DND-41 (cell line): Measurements from ENCODE around the gene WDR70.

ENCODE experiments used
- EZH2 ChIP-seq: IDR thresholded peaks from 3 replicates; pipeline ENCODE4 v1.6.1; 2012; ENCODE audit warnings: borderline replicate concordance, low read depth, mild to moderate bottlenecking, moderate library complexity, low read length, inconsistent platforms; ENCODE audit not compliant: severe bottlenecking
- TF ChIP-seq, protein P1 (sequence below): IDR thresholded peaks from 2 replicates; pipeline ENCODE4 v1.5.1; 2012; ENCODE audit warnings: borderline replicate concordance, low read length, moderate library complexity, mild to moderate bottlenecking; ENCODE audit not compliant: poor library complexity, severe bottlenecking; ENCODE audit errors: extremely low read depth

DNA sequence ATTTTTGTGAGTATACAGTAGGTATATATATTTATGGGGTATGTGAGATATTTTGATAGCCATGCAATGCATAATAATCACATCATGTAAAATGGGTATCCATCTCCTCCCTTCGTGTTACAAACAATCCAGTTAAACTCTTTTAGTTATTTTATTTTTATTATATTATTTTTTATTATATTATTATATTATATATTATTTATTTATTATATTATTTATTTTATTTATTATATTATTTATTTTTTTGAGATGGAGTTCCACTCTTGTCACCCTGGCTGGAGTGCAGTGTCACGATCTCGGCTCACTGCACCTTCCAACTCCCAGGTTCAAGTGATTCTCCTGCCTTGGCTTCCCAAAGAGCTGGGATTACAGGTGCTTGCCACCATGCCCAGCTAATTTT lies 138.6 kb downstream of the WDR70 start:
- TF ChIP-seq, protein P1, sequence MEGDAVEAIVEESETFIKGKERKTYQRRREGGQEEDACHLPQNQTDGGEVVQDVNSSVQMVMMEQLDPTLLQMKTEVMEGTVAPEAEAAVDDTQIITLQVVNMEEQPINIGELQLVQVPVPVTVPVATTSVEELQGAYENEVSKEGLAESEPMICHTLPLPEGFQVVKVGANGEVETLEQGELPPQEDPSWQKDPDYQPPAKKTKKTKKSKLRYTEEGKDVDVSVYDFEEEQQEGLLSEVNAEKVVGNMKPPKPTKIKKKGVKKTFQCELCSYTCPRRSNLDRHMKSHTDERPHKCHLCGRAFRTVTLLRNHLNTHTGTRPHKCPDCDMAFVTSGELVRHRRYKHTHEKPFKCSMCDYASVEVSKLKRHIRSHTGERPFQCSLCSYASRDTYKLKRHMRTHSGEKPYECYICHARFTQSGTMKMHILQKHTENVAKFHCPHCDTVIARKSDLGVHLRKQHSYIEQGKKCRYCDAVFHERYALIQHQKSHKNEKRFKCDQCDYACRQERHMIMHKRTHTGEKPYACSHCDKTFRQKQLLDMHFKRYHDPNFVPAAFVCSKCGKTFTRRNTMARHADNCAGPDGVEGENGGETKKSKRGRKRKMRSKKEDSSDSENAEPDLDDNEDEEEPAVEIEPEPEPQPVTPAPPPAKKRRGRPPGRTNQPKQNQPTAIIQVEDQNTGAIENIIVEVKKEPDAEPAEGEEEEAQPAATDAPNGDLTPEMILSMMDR, result no peak
- TF ChIP-seq EZH2, result no peak
